Esophagus muscularis mucosa (tissue), 4 donors: ENCODE data around the gene C1orf35. TPM values are rescaled to one million over a fixed set of nuclear protein-coding genes. Genes with fewer than 3 reads are reported as not detected.

ENCODE experiments used
- DNase-seq: peaks from one replicate; pipeline ENCODE4 v3.0.0-alpha.2; 2017; ENCODE audit errors: extremely low spot score
- H3K27ac ChIP-seq, 4 donors: fragments of 200-600 bp; sonication (generic); replicated peaks in 1 of 4; 1 replicate in 3 of 4; 2 replicates in 1 of 4; pipeline ENCODE4 v1.5.1; 2016 to 2019; ENCODE audit warnings: mild to moderate bottlenecking in 1 of 4
- H3K27me3 ChIP-seq, 4 donors: fragments of 200-600 bp; sonication (generic); one replicate each; pipeline versions ENCODE4 v1.5.1 to v1.6.0; 2016 to 2019
- H3K36me3 ChIP-seq, 4 donors: fragments of 200-600 bp; sonication (generic); one replicate each; pipeline ENCODE4 v1.5.1; 2016 to 2019
- H3K4me1 ChIP-seq, 4 donors: fragments of 200-600 bp; sonication (generic); one replicate each; pipeline ENCODE4 v1.5.1; 2016 to 2019
- H3K4me3 ChIP-seq, 4 donors: fragments of 200-600 bp; sonication (generic); 1 replicate in 2 of 4; 2 replicates in 2 of 4; pipeline ENCODE4 v1.5.1; 2016 to 2019; ENCODE audit warnings: mild to moderate bottlenecking in 4 of 4, moderate library complexity in 1 of 4
- H3K9me3 ChIP-seq, 4 donors: fragments of 200-600 bp; sonication (generic); 1 replicate in 3 of 4; 2 replicates in 1 of 4; pipeline ENCODE4 v1.5.1; 2016 to 2019
- CTCF ChIP-seq, 3 experiments: fragments of 200-600 bp in 2 of 3; fragments of 450-650 bp in 1 of 3; sonication (generic) in 2 of 3; IDR thresholded peaks; one replicate each; pipeline ENCODE4 v1.5.1; 2017 to 2019; ENCODE audit warnings: antibody characterized with exemption in 3 of 3, mild to moderate bottlenecking in 2 of 3, moderate library complexity in 1 of 3
- EP300 ChIP-seq: sonication (generic); formaldehyde crosslinking; IDR thresholded peaks from one replicate; pipeline ENCODE4 v1.6.1; 2017; ENCODE audit warnings: antibody characterized with exemption
- POLR2A ChIP-seq: fragments of 450-650 bp; IDR thresholded peaks from one replicate; pipeline ENCODE4 v1.6.1; 2017; ENCODE audit warnings: antibody characterized with exemption, moderate library complexity, mild to moderate bottlenecking, low read depth
- POLR2AphosphoS5 ChIP-seq, 2 donors: sonication (generic); formaldehyde crosslinking; IDR thresholded peaks; one replicate each; pipeline ENCODE4 v1.6.1; 2017; ENCODE audit warnings: antibody characterized with exemption in 2 of 2
- WGBS: methylation state at CpG from one replicate; pipeline ENCODE4 v1.1.5; 2018; 5-methylcytosine and 5-hydroxymethylcytosine counted together
- intact Hi-C: fragments of 100-400 bp; cut with DNase I; formaldehyde crosslinking; loops from one replicate; pipeline ENCODE4 v1.15.1; 2023
- total RNA-seq, 4 donors: library from RNA; depleted of rRNA; stranded (reverse); fragments of >200 nt; gene quantifications; one replicate each; pipeline versions ENCODE4 v1.1.0 to v1.2.1, GENCODE V29; 2016

Gene C1orf35
- total RNA-seq, 4 donors from 2014 or later = 11.2 to 24.3 (median 11.9) TPM

- no peak for TF ChIP-seq POLR2A
- TF ChIP-seq POLR2AphosphoS5 (IDR thresholded peaks at IDR 0.05) = no peak
- no peak for TF ChIP-seq CTCF (IDR thresholded peaks at IDR 0.05)
- no peak for TF ChIP-seq EP300
- H3K27me3 ChIP-seq = no peaks in the 10 kb centered on the region
- peaks cover 26 to 52% (median 44%) of the 10 kb centered on the region in 4 donors for H3K36me3 ChIP-seq
- H3K4me1 ChIP-seq = peaks cover 45 to 66% (median 55%) of the 10 kb centered on the region in 4 donors
- H3K4me3 ChIP-seq = no peak overlapping the region
- intact Hi-C loops = no loop called here
- H3K27ac ChIP-seq = no peak overlapping the region
- DNase-seq = no peak
- peaks cover 0 to 11% (median 7%) of the 10 kb centered on the region in 4 donors for H3K9me3 ChIP-seq
- 98% methylated on average over 4 of the region's 4 CpGs for WGBS
Measured at GRCh38 chr1:228095161-228095560, 8.0 kb downstream of the C1orf35 start.

GRCh38 chr1:228094432-228095016 is 8.6 kb downstream of the C1orf35 start:
- TF ChIP-seq EP300 (no peak), CTCF (IDR thresholded peaks at IDR 0.05) (no peak), POLR2AphosphoS5 (IDR thresholded peaks at IDR 0.05) (no peak), POLR2A (no peak)
- no peak overlapping the region for H3K4me3 ChIP-seq
- peaks cover 0 to 11% (median 7%) of the 10 kb centered on the region in 4 donors for H3K9me3 ChIP-seq
- H3K36me3 ChIP-seq = peaks cover 20 to 46% (median 38%) of the 10 kb centered on the region in 4 donors
- no peak overlapping the region for H3K27ac ChIP-seq
- DNase-seq = no peak
- intact Hi-C loops = no loop called here
- H3K27me3 ChIP-seq = no peaks in the 10 kb centered on the region
- WGBS = 97% methylated on average over 13 of the region's 13 CpGs
- peaks cover 51 to 69% (median 61%) of the 10 kb centered on the region in 4 donors for H3K4me1 ChIP-seq

GRCh38 chr1:228093050-228093906 is 9.8 kb downstream of the C1orf35 start:
- Histone ChIP-seq H3K27ac (no peak overlapping the region), H3K4me3 (no peak overlapping the region), H3K4me1 (peaks cover 64 to 81% (median 74%) of the 10 kb centered on the region in 4 donors), H3K9me3 (peaks cover 0 to 11% (median 7%) of the 10 kb centered on the region in 4 donors), H3K36me3 (peaks cover 8 to 42% (median 29%) of the 10 kb centered on the region in 4 donors), H3K27me3 (no peaks in the 10 kb centered on the region)
- intact Hi-C loops = no loop called here
- WGBS = 93% methylated on average over 15 of the region's 20 CpGs
- no peak for TF ChIP-seq CTCF (IDR thresholded peaks at IDR 0.05)
- no peak for TF ChIP-seq EP300
- no peak for TF ChIP-seq POLR2A
- no peak for TF ChIP-seq POLR2AphosphoS5 (IDR thresholded peaks at IDR 0.05)
- no peak for DNase-seq

GRCh38 chr1:228092342-228093049 is 10.6 kb downstream of the C1orf35 start:
- no peaks in the 10 kb centered on the region for H3K27me3 ChIP-seq
- peaks cover 0 to 11% (median 7%) of the 10 kb centered on the region in 4 donors for H3K9me3 ChIP-seq
- intact Hi-C loops = no loop called here
- DNase-seq = no peak
- no peak for TF ChIP-seq CTCF (IDR thresholded peaks at IDR 0.05)
- TF ChIP-seq EP300 = no peak
- TF ChIP-seq POLR2AphosphoS5 (IDR thresholded peaks at IDR 0.05) = no peak
- no peak for TF ChIP-seq POLR2A
- peaks cover under 1 to 34% (median 22%) of the 10 kb centered on the region in 4 donors for H3K36me3 ChIP-seq
- H3K4me1 ChIP-seq = peaks cover 72 to 88% (median 82%) of the 10 kb centered on the region in 4 donors
- no peak overlapping the region for H3K4me3 ChIP-seq
- WGBS = 90% methylated on average over 9 of the region's 11 CpGs
- H3K27ac ChIP-seq = no peak overlapping the region
